Measurements from ENCODE around the gene NFATC2.

GRCh38 chr20:51585148-51585547 is 42.6 kb upstream of the NFATC2 start:
- TF ChIP-seq, protein P1, sequence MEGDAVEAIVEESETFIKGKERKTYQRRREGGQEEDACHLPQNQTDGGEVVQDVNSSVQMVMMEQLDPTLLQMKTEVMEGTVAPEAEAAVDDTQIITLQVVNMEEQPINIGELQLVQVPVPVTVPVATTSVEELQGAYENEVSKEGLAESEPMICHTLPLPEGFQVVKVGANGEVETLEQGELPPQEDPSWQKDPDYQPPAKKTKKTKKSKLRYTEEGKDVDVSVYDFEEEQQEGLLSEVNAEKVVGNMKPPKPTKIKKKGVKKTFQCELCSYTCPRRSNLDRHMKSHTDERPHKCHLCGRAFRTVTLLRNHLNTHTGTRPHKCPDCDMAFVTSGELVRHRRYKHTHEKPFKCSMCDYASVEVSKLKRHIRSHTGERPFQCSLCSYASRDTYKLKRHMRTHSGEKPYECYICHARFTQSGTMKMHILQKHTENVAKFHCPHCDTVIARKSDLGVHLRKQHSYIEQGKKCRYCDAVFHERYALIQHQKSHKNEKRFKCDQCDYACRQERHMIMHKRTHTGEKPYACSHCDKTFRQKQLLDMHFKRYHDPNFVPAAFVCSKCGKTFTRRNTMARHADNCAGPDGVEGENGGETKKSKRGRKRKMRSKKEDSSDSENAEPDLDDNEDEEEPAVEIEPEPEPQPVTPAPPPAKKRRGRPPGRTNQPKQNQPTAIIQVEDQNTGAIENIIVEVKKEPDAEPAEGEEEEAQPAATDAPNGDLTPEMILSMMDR (IDR thresholded peaks at IDR 0.05; ENCODE audit: low read depth, low read length): no peak
- no peak for TF ChIP-seq EZH2phosphoT487 (IDR thresholded peaks at IDR 0.05; ENCODE audit: low read depth)

Measured in OCI-LY3 (cell line).